A204.1 (cell line): ENCODE results near the gene RNF213.

Experiments
- FAIRE-seq: peaks from 2 replicates; lab custom pipeline; 2012; peaks lifted over from hg19 to GRCh38; lab: Jason Lieb, UNC

Gene RNF213

GRCh38 chr17:80352991-80353665, 92.5 kb downstream of the RNF213 start:
- FAIRE-seq = no peak

DNA sequence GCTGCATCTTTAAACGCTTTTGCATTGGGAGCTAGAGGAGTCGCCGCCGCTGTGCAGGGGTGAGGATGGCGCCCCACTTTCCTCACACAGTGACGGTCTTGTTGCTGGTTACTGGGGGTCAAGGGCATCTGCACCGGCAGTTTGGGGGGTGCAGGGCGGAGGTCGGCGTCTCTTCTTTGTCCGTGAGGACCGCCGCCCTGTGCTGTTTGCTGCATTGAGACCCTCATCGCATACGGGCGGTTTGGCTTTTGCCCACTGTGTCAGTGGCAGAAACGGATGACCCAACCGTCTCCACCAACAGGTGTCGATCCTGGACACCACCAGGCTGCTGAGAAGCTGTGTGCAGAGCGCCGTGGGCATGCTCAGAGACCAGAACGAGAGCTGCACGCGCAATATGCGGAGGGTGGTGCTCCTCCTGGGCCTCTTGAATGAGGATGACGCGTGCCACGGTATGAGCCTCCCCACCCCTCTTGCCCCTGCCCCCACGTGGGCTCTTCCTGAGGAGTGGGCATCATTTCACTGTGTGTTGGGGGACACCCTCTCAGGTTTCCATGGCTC, 93.1 kb downstream of the RNF213 start:
- no peak for FAIRE-seq

DNA sequence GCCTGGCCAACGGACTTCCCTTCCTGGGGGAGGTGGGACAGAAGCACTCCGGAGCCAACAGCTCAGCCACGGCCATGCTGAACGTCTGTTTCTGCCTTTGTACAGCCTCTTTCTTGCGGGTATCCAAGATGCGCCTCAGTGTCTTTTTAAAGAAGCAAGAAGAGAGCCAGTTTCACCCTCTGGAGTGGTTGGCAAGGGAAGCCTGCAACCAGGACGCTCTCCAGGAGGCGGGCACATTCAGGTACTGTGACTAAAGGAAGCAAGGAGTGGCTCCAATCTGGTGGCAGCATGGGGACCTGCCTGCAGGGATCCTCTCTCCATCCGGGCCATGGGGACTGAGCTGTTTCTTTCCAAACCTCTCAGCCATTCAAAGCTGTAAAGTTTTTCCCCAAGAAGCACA, 93.7 kb downstream of the RNF213 start:
- FAIRE-seq = no peak

- no peak for FAIRE-seq
Observed at GRCh38 chr17:80356231-80356856, 95.7 kb downstream of the RNF213 start.

- FAIRE-seq = no peak
Observed at GRCh38 chr17:80358131-80358530, 97.5 kb downstream of the RNF213 start.

DNA sequence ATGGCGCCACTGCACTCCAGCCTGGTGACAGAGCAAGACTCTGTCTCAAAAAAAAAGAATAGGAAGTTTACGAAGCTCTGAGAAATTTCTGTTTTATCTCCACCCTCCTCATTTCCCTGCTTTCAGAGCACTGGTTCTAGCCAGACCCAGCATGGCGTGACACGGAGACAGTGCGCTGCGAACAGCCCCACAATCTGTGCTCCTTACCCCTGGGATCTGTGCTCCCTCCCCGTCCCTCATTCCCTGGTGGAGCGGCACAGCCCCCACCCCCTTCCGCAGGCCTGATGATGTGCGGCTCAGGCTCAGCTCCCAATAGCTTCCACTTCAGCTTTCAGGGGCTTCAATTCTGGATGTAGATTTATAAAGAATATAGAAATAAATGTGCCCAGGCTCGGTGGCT, 98.2 kb downstream of the RNF213 start:
- no peak for FAIRE-seq

GRCh38 chr17:80359422-80360110, 98.9 kb downstream of the RNF213 start:
- no peak for FAIRE-seq

- no peak for FAIRE-seq
Observed at GRCh38 chr17:80360396-80360795, 99.7 kb downstream of the RNF213 start.

GRCh38 chr17:80361495-80362220, 101.0 kb downstream of the RNF213 start:
- FAIRE-seq = no peak

DNA sequence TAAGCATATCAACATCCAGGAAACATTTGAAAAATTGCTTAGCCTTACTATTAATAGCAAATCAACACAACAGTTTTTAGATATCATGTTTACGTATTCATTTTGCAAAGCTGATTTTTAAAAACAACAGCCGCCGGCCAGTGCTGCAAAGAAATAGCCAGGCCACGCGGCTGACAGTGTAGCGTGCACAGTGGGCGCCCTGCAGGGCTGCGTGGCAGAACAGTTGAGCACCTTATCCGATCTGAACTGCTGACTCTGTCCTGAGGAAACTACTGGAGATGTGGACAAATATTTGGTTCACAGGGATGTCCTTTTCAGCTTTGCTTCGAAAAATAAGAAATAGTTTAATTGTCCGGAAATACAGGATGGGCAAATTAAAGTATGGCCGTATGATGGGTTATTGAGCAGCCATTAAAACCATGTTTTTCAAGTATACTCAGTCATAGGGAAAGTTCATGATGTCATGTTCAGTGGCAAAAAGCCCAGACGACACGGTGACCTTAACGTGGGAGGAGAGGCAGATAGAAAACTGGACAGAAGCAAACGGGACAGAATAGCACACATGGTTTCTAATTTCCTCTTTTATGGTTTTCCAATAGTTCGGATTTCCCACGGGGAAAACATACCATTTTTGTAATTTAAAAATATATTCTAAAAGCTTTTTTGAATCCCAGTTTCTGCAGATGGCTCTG, 101.9 kb downstream of the RNF213 start:
- no peak for FAIRE-seq

DNA sequence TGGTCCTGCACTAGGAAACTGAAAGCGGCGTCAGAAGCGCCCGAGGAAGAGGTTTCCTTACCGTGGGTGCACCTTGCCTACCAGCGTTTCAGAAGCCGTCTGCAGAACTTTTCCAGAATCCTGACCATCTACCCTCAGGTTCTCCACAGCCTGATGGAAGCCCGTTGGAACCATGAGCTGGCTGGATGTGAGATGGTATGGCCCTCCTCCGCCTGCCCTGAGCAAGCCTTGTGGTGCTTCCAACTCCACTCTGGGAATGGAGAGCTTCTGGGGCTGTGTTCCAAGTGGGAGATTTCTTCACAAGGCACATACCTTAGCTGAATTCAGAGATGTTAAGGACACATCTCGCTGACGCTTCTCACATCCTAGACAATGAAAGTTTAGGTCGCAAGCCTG, 102.5 kb downstream of the RNF213 start:
- FAIRE-seq = no peak

GRCh38 chr17:80363518-80364090, 103.0 kb downstream of the RNF213 start:
- FAIRE-seq = no peak

GRCh38 chr17:80364091-80364691, 103.5 kb downstream of the RNF213 start:
- FAIRE-seq = no peak

- FAIRE-seq = no peak
Observed at GRCh38 chr17:80365001-80365965, 104.6 kb downstream of the RNF213 start.

- no peak for FAIRE-seq
Observed at GRCh38 chr17:80365983-80366382, 105.3 kb downstream of the RNF213 start.

DNA sequence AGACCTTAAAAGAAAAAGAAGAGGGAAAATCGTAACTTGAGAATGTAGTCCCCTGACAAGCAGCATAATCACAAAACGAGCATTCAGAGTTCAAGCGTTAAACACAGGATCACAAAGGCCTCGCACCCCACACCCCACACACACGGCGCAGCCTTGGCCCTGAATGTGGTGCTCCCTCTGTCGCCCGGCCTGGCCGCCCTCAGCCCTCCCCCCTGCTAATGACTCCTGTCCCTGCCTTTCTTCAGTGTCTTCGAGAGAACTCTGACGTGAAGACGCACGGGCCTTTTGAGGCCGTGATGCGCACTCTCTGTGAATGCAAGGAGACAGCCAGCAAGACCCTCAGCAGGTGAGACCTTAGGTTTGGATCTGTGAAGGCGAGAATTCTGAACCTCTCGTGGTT, 106.9 kb downstream of the RNF213 start:
- FAIRE-seq = no peak

DNA sequence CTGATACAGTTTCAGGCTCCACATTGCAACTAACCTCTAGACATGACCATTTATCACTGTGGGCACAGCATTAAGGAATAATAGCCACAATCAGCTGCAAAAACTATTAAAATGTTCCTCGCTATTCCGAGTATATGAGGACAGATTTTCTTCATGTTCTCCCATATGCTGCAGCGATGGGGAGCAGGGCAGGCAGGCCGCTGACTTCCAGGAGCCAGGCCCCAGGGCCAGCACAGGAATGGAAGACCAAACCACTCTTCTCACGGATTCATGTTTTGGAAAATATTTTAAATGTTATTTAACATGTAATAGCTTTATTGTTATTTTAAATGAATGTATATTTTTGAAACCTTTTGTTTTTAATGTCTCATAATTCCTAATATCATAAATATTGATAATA, 110.5 kb downstream of the RNF213 start:
- FAIRE-seq = no peak

DNA sequence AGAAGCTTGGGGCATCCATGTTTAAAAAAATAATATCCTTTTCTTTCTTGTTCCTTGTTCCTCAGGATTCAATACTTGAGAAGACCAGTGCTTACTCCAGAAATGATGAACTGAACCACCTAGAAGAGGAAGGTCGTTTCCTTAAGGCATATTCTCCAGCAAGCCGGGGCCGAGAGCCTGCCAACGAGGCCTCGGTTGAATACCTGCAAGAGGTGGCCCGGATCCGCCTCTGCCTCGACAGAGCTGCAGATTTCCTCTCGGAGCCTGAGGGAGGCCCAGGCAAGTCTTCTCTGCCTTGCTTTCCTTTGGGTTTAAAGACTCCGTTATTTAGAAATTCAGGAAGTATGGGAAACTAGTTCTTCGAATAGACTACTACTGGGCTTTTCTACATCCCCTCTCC, 111.8 kb downstream of the RNF213 start:
- no peak for FAIRE-seq

DNA sequence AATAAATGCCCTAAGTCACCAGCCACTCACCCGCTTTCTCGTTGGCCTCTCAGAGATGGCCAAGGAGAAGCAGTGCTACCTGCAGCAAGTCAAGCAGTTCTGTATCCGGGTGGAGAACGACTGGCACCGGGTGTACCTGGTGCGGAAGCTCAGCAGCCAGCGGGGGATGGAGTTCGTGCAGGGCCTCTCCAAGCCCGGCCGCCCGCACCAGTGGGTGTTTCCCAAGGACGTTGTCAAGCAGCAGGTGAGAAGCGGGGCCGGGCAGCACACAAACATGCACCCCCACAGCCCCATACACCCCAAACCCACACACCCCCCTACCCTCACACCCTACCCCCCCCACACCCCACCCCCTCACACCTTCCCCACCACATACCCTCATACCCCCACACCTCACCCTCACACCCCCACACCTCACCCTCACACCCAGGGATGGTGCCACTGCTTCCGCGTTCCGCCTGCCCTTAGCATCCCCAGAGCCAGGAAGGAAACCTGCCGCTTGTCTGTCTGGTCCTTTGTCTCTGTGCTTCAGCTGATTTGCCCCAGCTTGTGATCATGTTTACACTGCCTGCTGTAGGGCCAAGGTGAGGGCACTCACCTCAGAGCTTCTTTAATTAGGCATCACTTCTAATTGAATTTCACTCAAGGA, 112.4 kb downstream of the RNF213 start:
- FAIRE-seq = no peak
